Germinal center (tissue), 1 donor: ENCODE data around the gene NMT2.
"Not testable (repeated sequence)": the region's sequence is repeated elsewhere in the genome, so short reads cannot be mapped to it uniquely, and the experiment has no call there.

Experiments used
- DNase-seq: peaks from one replicate; pipeline ENCODE4 v3.0.0; 2012; ENCODE audit warnings: mixed read lengths, low spot score

The NMT2 gene

GRCh38 chr10:15168291-15168785 is at the start of gene NMT2:
NMT2 (minus strand) TSS chr10:15168693; CDS start chr10:15168612, 81 bp downstream.
- DNase-seq: no peak

- DNase-seq: no peak
Measured at GRCh38 chr10:15216700-15217099, 48.2 kb upstream of the NMT2 start.

GRCh38 chr10:15214237-15214636 is 45.7 kb upstream of the NMT2 start:
- DNase-seq: no peak

- no peak for DNase-seq
Measured at GRCh38 chr10:15213461-15213861, 45.0 kb upstream of the NMT2 start.

GRCh38 chr10:15211464-15211979 is 43.0 kb upstream of the NMT2 start:
- no peak for DNase-seq

GRCh38 chr10:15210521-15210920 is 42.0 kb upstream of the NMT2 start:
- no peak for DNase-seq

GRCh38 chr10:15209827-15210509 is 41.5 kb upstream of the NMT2 start:
- DNase-seq: peak; percentile 69

- no peak for DNase-seq
Measured at GRCh38 chr10:15208221-15208620, 39.7 kb upstream of the NMT2 start.

GRCh38 chr10:15207410-15207809 is 38.9 kb upstream of the NMT2 start:
- not testable (repeated sequence) for DNase-seq

GRCh38 chr10:15202639-15203038 is 34.1 kb upstream of the NMT2 start:
- DNase-seq: no peak

GRCh38 chr10:15202301-15202621 is 33.8 kb upstream of the NMT2 start:
- DNase-seq: not testable (repeated sequence)

GRCh38 chr10:15201589-15202300 is 33.3 kb upstream of the NMT2 start:
- DNase-seq: no peak

- no peak for DNase-seq
Measured at GRCh38 chr10:15200626-15201025, 32.1 kb upstream of the NMT2 start.

- no peak for DNase-seq
Measured at GRCh38 chr10:15197911-15198310, 29.4 kb upstream of the NMT2 start.

- DNase-seq: no peak
Measured at GRCh38 chr10:15197276-15197675, 28.8 kb upstream of the NMT2 start.

GRCh38 chr10:15196021-15196834 is 27.7 kb upstream of the NMT2 start:
- DNase-seq: no peak

GRCh38 chr10:15189133-15189885 is 20.8 kb upstream of the NMT2 start:
- peak; percentile 33 for DNase-seq

- no peak for DNase-seq
Measured at GRCh38 chr10:15188603-15189002, 20.1 kb upstream of the NMT2 start.

GRCh38 chr10:15183689-15184481 is 15.4 kb upstream of the NMT2 start:
- no peak for DNase-seq

GRCh38 chr10:15182540-15183207 is 14.2 kb upstream of the NMT2 start:
- no peak for DNase-seq
